Naive thymus-derived CD4-positive, alpha-beta T cell (primary cell): ENCODE data around the gene BCAN. TPM values are rescaled to one million over a fixed set of nuclear protein-coding genes. Genes with fewer than 3 reads are reported as not detected.

ENCODE experiments used
- ATAC-seq: fragments of 150-1000 bp; cut with Tn5 transposase; 2 replicates; pipeline ENCODE4 v1.10.0; 2021; ENCODE audit warnings: mild to moderate bottlenecking, moderate library complexity
- CTCF ChIA-PET: fragments of 350-600 bp; sonication (Branson Sonifier 250); formaldehyde crosslinking; loops from one replicate; lab custom pipeline; 2021; ENCODE audit warnings: antibody characterized with exemption; lab: Charles Lee
- POLR2A ChIA-PET: fragments of 350-600 bp; sonication (Branson Sonifier 250); formaldehyde crosslinking; loops from one replicate; lab custom pipeline; 2021; ENCODE audit warnings: antibody characterized with exemption, inconsistent platforms; lab: Charles Lee
- DNase-seq, 9 donors: peaks; one replicate each; pipeline versions ENCODE4 v3.0.0 to v3.0.0-alpha.2; 2020 to 2022; ENCODE audit warnings: mixed read lengths in 1 of 9
- H3K27ac ChIP-seq: one replicate; pipeline ENCODE4 v1.7.0; 2013; ENCODE audit warnings: mild to moderate bottlenecking, low read depth, low read length, moderate library complexity
- H3K27me3 ChIP-seq, 2 donors: one replicate each; pipeline ENCODE4 v1.7.0; 2013; ENCODE audit warnings: low read length in 2 of 2, mild to moderate bottlenecking in 2 of 2, moderate library complexity in 2 of 2; ENCODE audit not compliant: control insufficient read depth in 2 of 2, insufficient read depth in 2 of 2
- H3K36me3 ChIP-seq, 3 experiments: 1 replicate in 2 of 3; 2 replicates in 1 of 3; pipeline ENCODE4 v1.7.0; 2013; ENCODE audit warnings: low read length in 3 of 3, mild to moderate bottlenecking in 3 of 3, moderate library complexity in 1 of 3; ENCODE audit not compliant: insufficient read depth in 3 of 3, control insufficient read depth in 2 of 3
- H3K4me1 ChIP-seq, 2 donors: one replicate each; pipeline ENCODE4 v1.7.0; 2013; ENCODE audit warnings: low read length in 2 of 2, mild to moderate bottlenecking in 2 of 2, moderate library complexity in 1 of 2; ENCODE audit not compliant: control insufficient read depth in 2 of 2, insufficient read depth in 2 of 2
- H3K4me3 ChIP-seq: 2 replicates; pipeline ENCODE4 v1.7.0; 2013; ENCODE audit warnings: mild to moderate bottlenecking, low read length
- H3K9me3 ChIP-seq, 3 experiments: 1 replicate in 2 of 3; 2 replicates in 1 of 3; pipeline ENCODE4 v1.7.0; 2013; ENCODE audit warnings: low read length in 3 of 3; ENCODE audit not compliant: control insufficient read depth in 2 of 3
- H3K27ac Mint-ChIP-seq, 9 donors: one replicate each; pipeline ENCODE4 v1.8.0; 2020 to 2022; ENCODE audit warnings: mixed read lengths in 9 of 9, mild to moderate bottlenecking in 8 of 9, moderate library complexity in 5 of 9, inconsistent platforms in 2 of 9
- H3K27me3 Mint-ChIP-seq, 5 donors: one replicate each; pipeline ENCODE4 v1.8.0; 2021 to 2022; ENCODE audit warnings: mixed read lengths in 5 of 5, mild to moderate bottlenecking in 1 of 5
- H3K36me3 Mint-ChIP-seq, 5 donors: one replicate each; pipeline ENCODE4 v1.8.0; 2020 to 2022; ENCODE audit warnings: mixed read lengths in 5 of 5, mild to moderate bottlenecking in 3 of 5, inconsistent platforms in 1 of 5
- H3K4me1 Mint-ChIP-seq, 7 donors: one replicate each; pipeline ENCODE4 v1.8.0; 2020 to 2022; ENCODE audit warnings: mixed read lengths in 7 of 7, mild to moderate bottlenecking in 3 of 7, inconsistent platforms in 1 of 7
- H3K4me3 Mint-ChIP-seq, 10 donors: one replicate each; pipeline ENCODE4 v1.8.0; 2020 to 2022; ENCODE audit warnings: mild to moderate bottlenecking in 10 of 10, mixed read lengths in 10 of 10, moderate library complexity in 6 of 10, inconsistent platforms in 2 of 10
- H3K9me3 Mint-ChIP-seq, 11 donors: one replicate each; pipeline ENCODE4 v1.8.0; 2020 to 2022; ENCODE audit warnings: mixed read lengths in 11 of 11, mild to moderate bottlenecking in 4 of 11, inconsistent platforms in 1 of 11, moderate library complexity in 1 of 11
- intact Hi-C, 2 donors: fragments of 100-400 bp; cut with micrococcal nuclease; formaldehyde crosslinking; loops; one replicate each; pipeline ENCODE4 v1.15.1; 2023
- polyA plus RNA-seq, 2 donors: library from polyadenylated mRNA; unstranded; fragments of 300-500 nt; fragmentation: Illumina TruSeq; gene quantifications; one replicate each; pipeline ENCODE4 v1.2.3, GENCODE V29; 2021
- total RNA-seq, 6 experiments: library from RNA in 5 of 6; stranded (reverse) in 5 of 6; gene quantifications; 1 replicate in 5 of 6; 2 replicates in 1 of 6; pipeline ENCODE4 v1.2.3 and lab custom pipeline; 2021 to 2026

Gene BCAN
- total and polyA plus RNA-seq, 7 experiments from 2014 or later, result not detected

- intact Hi-C loops, result no loop called here
- peaks cover 5 to 6% of the 10 kb centered on the region in 2 donors for H3K27me3 ChIP-seq
- no peaks in the 10 kb centered on the region for H3K36me3 ChIP-seq
- no peak overlapping the region for H3K4me3 ChIP-seq
- ATAC-seq, result no peak
- CTCF ChIA-PET, result interaction anchor here (0.6 to 1.3 kb wide), 2 partner anchors 42 to 167 kb away, joined by 3 to 6 read pairs; no protein-coding TSS in a partner anchor
- POLR2A ChIA-PET, result no interaction called here
- H3K4me1 ChIP-seq, result peaks cover 0 to 13% of the 10 kb centered on the region in 2 donors
- Mint-ChIP-seq H3K27ac (no peak overlapping the region), H3K4me3 (no peak overlapping the region), H3K4me1 (peaks cover 12 to 34% (median 15%) of the 10 kb centered on the region in 7 donors), H3K36me3 (peaks cover 0 to 4% (median 0%) of the 10 kb centered on the region in 5 donors), H3K27me3 (peaks cover 80 to 87% (median 80%) of the 10 kb centered on the region in 5 donors), H3K9me3 (peaks cover 0 to 4% (median 0%) of the 10 kb centered on the region in 11 donors)
- no peaks in the 10 kb centered on the region for H3K9me3 ChIP-seq
- DNase-seq, result no peak
- no peak overlapping the region for H3K27ac ChIP-seq
Observed at GRCh38 chr1:156647351-156647750, 5.4 kb downstream of the BCAN start.

DNA sequence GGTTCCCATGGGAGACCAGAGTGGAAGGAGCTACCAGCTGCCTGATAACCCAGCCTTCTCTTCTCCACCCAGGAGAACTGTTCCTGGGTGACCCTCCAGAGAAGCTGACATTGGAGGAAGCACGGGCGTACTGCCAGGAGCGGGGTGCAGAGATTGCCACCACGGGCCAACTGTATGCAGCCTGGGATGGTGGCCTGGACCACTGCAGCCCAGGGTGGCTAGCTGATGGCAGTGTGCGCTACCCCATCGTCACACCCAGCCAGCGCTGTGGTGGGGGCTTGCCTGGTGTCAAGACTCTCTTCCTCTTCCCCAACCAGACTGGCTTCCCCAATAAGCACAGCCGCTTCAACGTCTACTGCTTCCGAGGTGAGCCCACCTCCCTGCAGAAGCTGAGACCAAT, 6.6 kb downstream of the BCAN start:
- Mint-ChIP-seq H3K4me3 (no peak overlapping the region), H3K27me3 (peaks cover 75 to 87% (median 79%) of the 10 kb centered on the region in 5 donors), H3K27ac (no peak overlapping the region), H3K9me3 (peaks cover 0 to 4% (median 0%) of the 10 kb centered on the region in 11 donors), H3K4me1 (peaks cover 4 to 22% (median 5%) of the 10 kb centered on the region in 7 donors), H3K36me3 (peaks cover 0 to 11% (median 0%) of the 10 kb centered on the region in 5 donors)
- CTCF ChIA-PET, result interaction anchor here (0.7 to 2.0 kb wide), 5 partner anchors 11 to 26 kb away, joined by 3 to 7 read pairs (median 3); no protein-coding TSS in a partner anchor
- DNase-seq, result no peak
- POLR2A ChIA-PET, result no interaction called here
- H3K36me3 ChIP-seq, result no peaks in the 10 kb centered on the region
- H3K27ac ChIP-seq, result no peak overlapping the region
- H3K4me3 ChIP-seq, result no peak overlapping the region
- peaks cover 0 to 7% of the 10 kb centered on the region in 2 donors for H3K4me1 ChIP-seq
- peaks cover 0 to 2% of the 10 kb centered on the region in 2 donors for H3K27me3 ChIP-seq
- intact Hi-C loops, result no loop called here
- no peak for ATAC-seq
- H3K9me3 ChIP-seq, result no peaks in the 10 kb centered on the region

- peaks cover 0 to 2% of the 10 kb centered on the region in 2 donors for H3K4me1 ChIP-seq
- ChIA-PET CTCF (interaction anchor here (0.7 to 2.0 kb wide), 5 partner anchors 10 to 26 kb away, joined by 3 to 7 read pairs (median 3); no protein-coding TSS in a partner anchor), POLR2A (no interaction called here)
- no peaks in the 10 kb centered on the region for H3K9me3 ChIP-seq
- DNase-seq (no peak), ATAC-seq (no peak)
- Mint-ChIP-seq H3K9me3 (peaks cover 0 to 4% (median 0%) of the 10 kb centered on the region in 11 donors), H3K27me3 (peaks cover 75 to 87% (median 79%) of the 10 kb centered on the region in 5 donors), H3K36me3 (peaks cover 0 to 11% (median 0%) of the 10 kb centered on the region in 5 donors), H3K27ac (no peak overlapping the region), H3K4me3 (no peak overlapping the region), H3K4me1 (peaks cover 0 to 18% (median under 1%) of the 10 kb centered on the region in 7 donors)
- no peaks in the 10 kb centered on the region for H3K36me3 ChIP-seq
- H3K4me3 ChIP-seq, result no peak overlapping the region
- intact Hi-C loops, result no loop called here
- no peak overlapping the region for H3K27ac ChIP-seq
- H3K27me3 ChIP-seq, result peaks cover 0 to 7% of the 10 kb centered on the region in 2 donors
Observed at GRCh38 chr1:156648951-156649350, 7.0 kb downstream of the BCAN start.

GRCh38 chr1:156652131-156652991, 10.4 kb downstream of the BCAN start:
- Histone ChIP-seq H3K9me3 (no peaks in the 10 kb centered on the region), H3K36me3 (no peaks in the 10 kb centered on the region), H3K27me3 (peaks cover 0 to 22% of the 10 kb centered on the region in 2 donors), H3K4me3 (no peak overlapping the region), H3K27ac (no peak overlapping the region), H3K4me1 (peaks cover 4 to 11% of the 10 kb centered on the region in 2 donors)
- H3K36me3 Mint-ChIP-seq, result peaks cover 0 to 11% (median 0%) of the 10 kb centered on the region in 5 donors
- POLR2A ChIA-PET, result interaction anchor here (0.6 kb wide), 1 partner anchor 193 kb away, joined by 3 read pairs; no protein-coding TSS in a partner anchor
- no peak overlapping the region for H3K4me3 Mint-ChIP-seq
- DNase-seq, result no peak
- H3K27ac Mint-ChIP-seq, result no peak overlapping the region
- CTCF ChIA-PET, result interaction anchor here (0.6 to 0.8 kb wide), 2 partner anchors 9 to 26 kb away, joined by 3 read pairs; no protein-coding TSS in a partner anchor
- peaks cover 9 to 16% (median 12%) of the 10 kb centered on the region in 7 donors for H3K4me1 Mint-ChIP-seq
- intact Hi-C loops, result no loop called here
- H3K27me3 Mint-ChIP-seq, result peaks cover 77 to 89% (median 83%) of the 10 kb centered on the region in 5 donors
- peaks cover 0 to 4% (median 0%) of the 10 kb centered on the region in 11 donors for H3K9me3 Mint-ChIP-seq
- no peak for ATAC-seq

GRCh38 chr1:156652992-156653355, 11.1 kb downstream of the BCAN start:
- Mint-ChIP-seq H3K36me3 (peaks cover 0 to 11% (median 0%) of the 10 kb centered on the region in 5 donors), H3K27ac (no peak overlapping the region), H3K27me3 (peaks cover 77 to 87% (median 83%) of the 10 kb centered on the region in 5 donors), H3K9me3 (peaks cover 0 to 4% (median 0%) of the 10 kb centered on the region in 11 donors), H3K4me3 (no peak overlapping the region), H3K4me1 (peaks cover 13 to 22% (median 16%) of the 10 kb centered on the region in 7 donors)
- ChIA-PET POLR2A (interaction anchor here (0.6 kb wide), 2 partner anchors 23 to 193 kb away, joined by 3 read pairs; no protein-coding TSS in a partner anchor), CTCF (interaction anchor here (0.6 to 0.8 kb wide), 2 partner anchors 10 to 26 kb away, joined by 3 read pairs; no protein-coding TSS in a partner anchor)
- DNase-seq (no peak), ATAC-seq (no peak)
- Histone ChIP-seq H3K27me3 (peaks cover 0 to 22% of the 10 kb centered on the region in 2 donors), H3K36me3 (no peaks in the 10 kb centered on the region), H3K27ac (no peak overlapping the region), H3K4me1 (peaks cover 4 to 17% of the 10 kb centered on the region in 2 donors), H3K4me3 (no peak overlapping the region), H3K9me3 (no peaks in the 10 kb centered on the region)
- intact Hi-C loops, result no loop called here

DNA sequence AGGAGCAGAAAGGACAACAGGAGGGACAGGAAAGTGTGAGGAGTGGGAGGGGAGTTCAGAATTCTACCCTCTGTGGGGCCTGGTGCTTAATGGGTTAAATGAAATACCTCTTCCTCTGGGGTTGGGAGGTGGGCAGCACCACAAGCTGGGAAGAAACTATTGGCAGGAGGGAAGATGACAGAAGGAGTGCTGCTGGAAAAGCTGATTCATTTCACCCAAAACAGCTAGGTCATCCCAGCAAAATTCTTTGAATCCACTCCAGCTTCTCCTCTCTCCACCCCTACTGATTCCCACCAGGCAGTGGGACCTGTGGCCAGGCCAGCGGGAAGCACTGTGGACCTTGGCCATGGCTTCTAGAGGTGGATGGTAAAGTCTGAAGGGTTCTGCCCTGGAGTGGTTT, 12.8 kb downstream of the BCAN start:
- H3K4me3 ChIP-seq, result no peak overlapping the region
- ChIA-PET POLR2A (no interaction called here), CTCF (interaction anchor here (0.6 to 1.6 kb wide), 6 partner anchors 9 to 292 kb away, joined by 3 to 5 read pairs (median 4); partner anchors contain the start of gene HAPLN2)
- DNase-seq (no peak), ATAC-seq (no peak)
- peaks cover 0 to 4% (median 0%) of the 10 kb centered on the region in 11 donors for H3K9me3 Mint-ChIP-seq
- peaks cover 0 to 11% (median 0%) of the 10 kb centered on the region in 5 donors for H3K36me3 Mint-ChIP-seq
- H3K27ac ChIP-seq, result no peak overlapping the region
- peaks cover 11 to 22% of the 10 kb centered on the region in 2 donors for H3K4me1 ChIP-seq
- peaks cover 0 to 22% of the 10 kb centered on the region in 2 donors for H3K27me3 ChIP-seq
- H3K36me3 ChIP-seq, result no peaks in the 10 kb centered on the region
- H3K27ac Mint-ChIP-seq, result no peak overlapping the region
- peak overlapping the region in 1 of 10 donors; percentile 14 for H3K4me3 Mint-ChIP-seq
- H3K27me3 Mint-ChIP-seq, result peaks cover 65 to 78% (median 66%) of the 10 kb centered on the region in 5 donors
- H3K4me1 Mint-ChIP-seq, result peaks cover 18 to 32% (median 22%) of the 10 kb centered on the region in 7 donors
- no peaks in the 10 kb centered on the region for H3K9me3 ChIP-seq
- intact Hi-C loops, result no loop called here
